HG02610 (cell line): ENCODE results near the gene TRIM39.

Experiments
- ATAC-seq: cut with Tn5 transposase; IDR thresholded peaks from one replicate; pipeline ENCODE4 v1.9.1; 2021; ENCODE audit warnings: mild to moderate bottlenecking, moderate library complexity; ENCODE audit not compliant: unreplicated experiment

Gene TRIM39

DNA sequence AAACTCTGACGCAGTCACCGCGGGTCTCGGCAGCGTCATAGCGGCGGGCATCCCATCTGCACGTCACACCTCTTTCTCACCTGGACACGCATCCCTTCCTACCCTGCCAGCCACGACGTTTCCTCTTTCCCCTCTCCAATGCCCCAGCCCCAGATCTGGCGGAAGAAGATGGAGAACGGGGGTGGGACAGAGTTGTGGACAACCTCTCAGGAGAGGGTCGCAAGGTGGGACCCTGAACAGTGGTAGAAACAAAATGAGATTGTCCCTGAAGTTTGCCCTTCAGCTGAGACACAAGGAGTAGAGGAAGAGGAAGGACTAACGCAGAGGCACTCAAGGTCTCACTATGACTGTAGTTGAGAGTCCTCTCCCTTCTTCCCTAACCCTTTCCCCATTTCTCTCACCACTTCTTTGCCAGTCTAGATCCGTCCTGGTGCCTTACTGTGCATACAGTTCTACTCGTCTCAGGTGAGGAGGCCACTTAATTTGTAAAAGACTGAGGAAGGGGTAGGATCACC, 562 bp downstream of the TRIM39 start:
- no peak for ATAC-seq

DNA sequence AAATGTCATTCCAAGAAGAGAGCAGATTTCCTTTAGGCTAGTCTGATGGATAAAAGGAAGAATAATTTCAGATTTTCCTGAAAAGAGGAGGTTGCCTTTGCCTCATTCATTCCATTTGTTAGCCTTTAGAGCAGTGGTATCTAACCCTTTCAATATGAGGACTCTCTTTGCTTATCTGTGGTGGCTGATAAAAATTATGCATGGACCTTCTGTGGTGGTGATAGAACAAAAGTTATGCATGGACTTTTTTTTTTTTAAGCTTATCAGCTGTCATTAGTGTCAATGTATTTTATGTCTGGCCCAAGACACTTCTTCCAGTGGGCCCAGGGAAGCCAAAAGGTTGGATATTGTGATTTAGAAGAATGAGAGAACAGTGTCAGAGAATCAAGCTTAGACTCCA, 1.7 kb downstream of the TRIM39 start:
- ATAC-seq: no peak

DNA sequence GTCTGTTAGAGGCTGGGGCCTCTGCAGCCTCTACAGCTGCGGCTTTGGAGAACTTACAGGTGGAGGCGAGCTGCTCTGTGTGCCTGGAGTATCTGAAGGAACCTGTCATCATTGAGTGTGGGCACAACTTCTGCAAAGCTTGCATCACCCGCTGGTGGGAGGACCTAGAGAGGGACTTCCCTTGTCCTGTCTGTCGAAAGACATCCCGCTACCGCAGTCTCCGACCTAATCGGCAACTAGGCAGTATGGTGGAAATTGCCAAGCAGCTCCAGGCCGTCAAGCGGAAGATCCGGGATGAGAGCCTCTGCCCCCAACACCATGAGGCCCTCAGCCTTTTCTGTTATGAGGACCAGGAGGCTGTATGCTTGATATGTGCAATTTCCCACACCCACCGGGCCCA, 2.6 kb downstream of the TRIM39 start:
- ATAC-seq: no peak

DNA sequence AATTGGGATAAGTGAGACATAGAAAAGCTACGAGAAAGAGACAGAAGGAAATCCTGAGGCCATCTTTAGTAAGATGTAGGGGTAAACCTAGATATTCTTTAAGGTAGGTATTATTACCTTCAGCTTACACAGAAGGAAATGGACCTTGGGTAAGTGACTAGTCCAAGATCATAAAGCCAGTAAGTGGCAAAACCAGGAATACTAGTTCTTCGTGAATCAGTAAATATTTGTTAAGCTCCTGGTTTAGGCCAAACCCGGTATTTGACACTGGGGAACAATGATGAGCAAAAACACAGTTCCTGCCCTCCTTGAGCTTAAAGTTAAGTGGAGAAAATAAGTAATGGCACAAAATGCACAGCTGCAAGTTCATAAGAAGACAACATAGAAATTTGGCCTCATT, 5.3 kb downstream of the TRIM39 start:
- no peak for ATAC-seq

DNA sequence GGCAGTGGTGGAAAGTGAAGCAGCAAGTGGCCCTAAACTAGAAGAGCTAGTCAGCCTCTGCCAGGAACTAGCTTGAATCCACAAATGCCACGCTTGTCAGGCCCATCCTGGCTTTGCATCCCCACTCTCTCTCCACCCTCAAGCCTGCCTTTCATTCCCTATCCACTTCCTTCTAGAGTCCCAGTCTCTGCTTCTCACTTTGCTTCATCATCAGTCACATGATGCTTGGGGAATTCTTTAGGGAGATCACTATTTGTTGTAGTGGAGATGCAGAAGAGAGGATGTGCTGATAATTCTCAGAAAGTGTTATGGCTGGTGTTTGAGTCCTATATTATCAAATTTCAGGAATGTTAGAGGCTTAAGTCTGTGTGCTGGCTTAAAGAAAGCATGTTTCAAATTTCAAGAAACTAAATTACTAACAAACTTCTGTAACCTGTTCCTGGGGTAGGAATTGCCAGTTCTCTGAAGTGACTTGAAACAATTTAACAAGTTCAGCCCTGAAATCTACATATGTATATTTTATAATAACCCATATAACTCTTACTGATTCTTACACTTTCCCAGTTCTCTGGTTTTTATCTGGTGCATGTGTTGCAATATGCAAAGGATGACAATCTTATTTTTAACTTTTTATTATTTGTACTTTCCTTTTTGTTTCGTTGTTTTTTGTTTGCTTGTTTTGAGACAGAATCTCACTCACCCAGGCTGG, 7.5 kb downstream of the TRIM39 start:
- no peak for ATAC-seq

DNA sequence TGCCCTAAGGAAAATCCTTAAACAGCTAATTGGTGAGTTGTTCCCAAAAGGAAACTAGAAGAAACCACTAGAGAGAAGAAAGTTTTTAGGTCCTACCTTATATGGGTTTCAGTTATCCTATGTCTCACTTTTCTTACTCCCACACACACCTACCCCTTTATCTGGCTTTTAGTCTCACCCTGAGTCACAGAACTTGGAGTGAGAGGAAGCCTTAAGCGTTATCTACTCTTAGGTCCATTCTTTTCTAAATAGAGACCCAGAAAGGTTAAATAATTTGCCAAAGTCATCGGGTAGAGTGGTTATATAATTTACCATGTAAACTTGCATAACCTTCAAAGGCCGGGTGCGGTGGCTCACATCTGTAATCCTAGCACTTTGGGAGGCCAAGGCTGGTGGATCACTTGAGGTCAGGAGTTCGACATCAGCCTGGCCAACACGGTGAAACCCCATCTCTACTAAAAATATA, 13.9 kb downstream of the TRIM39 start:
- ATAC-seq: no peak

DNA sequence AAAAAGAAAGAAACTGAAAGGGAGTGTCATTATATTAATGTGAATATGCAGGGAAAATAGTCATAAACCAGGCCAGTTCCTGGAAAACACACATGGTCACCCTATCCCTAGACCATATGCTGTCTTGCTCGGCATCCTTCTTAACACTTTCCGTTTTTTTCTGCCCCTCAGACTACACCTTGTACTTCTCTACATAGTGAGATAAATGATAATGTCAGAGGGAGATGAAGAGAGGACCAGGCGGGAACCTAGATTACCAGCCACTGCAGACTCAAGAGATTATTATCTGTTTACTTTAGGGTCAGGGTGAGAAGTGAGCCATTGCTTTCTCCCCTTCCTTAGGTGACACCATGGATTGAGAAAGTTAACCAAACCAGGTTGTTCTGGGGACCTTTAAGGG, 14.5 kb downstream of the TRIM39 start:
- ATAC-seq: no peak

DNA sequence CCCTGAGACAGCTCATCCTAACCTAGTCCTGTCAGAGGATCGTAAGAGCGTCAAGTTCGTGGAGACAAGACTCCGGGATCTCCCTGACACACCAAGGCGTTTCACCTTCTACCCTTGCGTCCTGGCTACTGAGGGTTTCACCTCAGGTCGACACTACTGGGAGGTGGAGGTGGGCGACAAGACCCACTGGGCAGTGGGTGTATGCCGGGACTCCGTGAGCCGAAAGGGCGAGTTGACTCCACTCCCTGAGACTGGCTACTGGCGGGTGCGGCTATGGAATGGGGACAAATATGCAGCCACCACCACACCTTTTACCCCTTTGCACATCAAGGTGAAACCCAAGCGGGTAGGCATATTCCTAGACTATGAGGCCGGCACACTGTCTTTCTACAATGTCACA, 15.0 kb downstream of the TRIM39 start:
- ATAC-seq: no peak

DNA sequence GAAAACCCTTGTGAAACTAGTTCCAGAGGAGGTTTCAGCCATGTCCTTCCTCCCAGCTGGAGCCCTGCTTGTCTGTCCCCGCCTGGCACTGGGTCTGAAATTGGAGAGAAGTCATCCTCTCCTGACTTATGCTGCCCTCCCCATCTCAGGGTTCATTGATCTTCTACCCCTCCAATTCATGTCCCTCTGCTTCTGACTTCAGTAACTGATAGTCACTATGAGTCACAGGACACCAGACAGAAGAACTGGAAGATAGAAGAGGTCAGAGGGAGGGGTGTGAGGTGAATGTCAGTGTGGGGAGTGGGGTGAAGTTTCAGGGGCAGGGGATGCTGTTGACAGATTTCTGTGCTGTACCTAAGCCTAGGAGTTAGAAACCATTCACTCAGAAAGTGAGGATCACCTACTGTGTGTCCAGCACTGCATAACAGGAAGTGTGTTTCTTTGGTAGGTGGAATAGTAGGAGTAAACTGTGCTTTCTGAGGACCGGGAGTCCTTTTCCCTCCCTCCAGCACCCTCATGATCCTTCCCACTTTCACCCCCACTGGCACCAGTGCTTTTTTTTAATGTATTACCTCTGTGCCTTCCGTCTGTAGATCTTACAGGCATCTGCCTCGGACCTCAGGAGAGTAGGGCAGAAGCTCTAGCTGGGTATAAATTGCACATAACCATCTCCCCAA, 17.6 kb downstream of the TRIM39 start:
- ATAC-seq: no peak

DNA sequence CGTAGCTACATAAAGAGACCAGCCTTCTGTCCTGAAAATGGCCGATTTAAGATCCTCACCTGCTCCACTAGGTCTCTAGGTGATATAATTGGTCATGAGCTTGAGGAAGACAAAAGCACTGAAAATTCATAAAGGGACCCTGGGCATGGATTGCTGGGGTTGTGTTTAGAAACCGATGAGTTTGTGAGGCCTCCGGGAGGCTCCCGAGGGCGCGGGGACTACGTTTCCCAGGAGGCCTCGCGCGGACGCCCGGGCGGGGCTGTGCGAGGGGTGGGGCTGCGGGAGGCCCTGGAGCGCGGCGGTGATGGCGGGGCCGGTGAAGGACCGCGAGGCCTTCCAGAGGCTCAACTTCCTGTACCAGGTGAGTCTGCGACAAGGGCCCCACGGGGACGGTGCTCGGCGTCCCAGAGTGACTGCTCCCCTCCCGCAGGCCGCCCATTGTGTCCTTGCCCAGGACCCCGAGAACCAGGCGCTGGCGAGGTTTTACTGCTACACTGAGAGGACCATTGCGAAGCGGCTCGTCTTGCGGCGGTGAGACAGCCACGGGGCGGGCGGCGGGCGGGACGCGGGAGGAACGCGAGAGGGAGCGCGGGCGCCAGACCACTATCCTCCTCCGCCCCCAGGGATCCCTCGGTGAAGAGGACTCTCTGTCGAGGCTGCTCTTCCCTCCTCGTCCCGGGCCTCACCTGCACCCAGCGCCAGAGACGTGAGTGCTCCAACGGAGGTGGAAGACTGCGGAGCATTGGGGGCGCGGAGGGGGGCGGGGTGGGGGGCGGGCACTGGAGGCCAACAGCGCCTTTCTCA, 18.3 kb downstream of the TRIM39 start, which contains the start of gene RPP21:
RPP21 (plus strand) TSS at position 289 of the 804 bp plus-strand sequence; CDS start at position 305, 16 bp downstream.
- peak; percentile 95 for ATAC-seq

DNA sequence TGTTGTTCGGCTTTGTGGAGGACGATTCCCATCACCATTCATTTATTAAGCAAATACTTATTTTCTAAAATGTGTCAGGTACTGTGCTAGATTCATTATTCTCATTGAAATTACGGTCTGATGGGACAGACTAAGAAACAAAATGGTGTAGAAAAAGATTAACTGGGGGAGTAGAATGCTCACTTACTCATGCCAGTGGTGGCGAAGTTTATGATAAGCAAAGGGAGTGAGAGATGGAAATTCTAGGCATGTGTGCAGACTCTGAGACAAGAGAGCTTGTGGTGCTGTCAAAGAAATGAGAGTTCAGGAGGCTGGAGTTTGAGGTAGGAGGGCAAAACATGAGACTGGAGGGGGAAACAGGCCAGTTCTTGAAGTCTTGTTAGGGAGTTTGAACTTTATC, 19.1 kb downstream of the TRIM39 start:
- no peak for ATAC-seq

DNA sequence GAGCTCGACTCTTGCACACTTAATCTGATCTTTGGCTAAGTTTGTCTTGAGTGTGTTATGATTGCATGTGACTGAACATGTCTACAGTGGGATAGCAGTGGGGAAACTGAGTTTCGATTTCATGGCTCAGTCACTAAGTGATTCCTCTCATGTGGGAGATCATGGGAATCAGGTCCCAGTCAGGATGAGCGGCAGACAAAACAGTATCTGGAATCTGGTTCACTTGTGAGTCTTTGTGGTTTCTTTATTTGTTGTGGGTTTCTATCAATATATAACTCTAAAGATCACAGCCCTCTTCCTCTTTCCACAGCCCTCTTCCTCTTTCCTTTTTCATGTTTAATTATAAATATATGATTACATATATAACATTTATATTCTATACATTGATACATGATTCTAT, 22.2 kb downstream of the TRIM39 start:
- ATAC-seq: no peak

DNA sequence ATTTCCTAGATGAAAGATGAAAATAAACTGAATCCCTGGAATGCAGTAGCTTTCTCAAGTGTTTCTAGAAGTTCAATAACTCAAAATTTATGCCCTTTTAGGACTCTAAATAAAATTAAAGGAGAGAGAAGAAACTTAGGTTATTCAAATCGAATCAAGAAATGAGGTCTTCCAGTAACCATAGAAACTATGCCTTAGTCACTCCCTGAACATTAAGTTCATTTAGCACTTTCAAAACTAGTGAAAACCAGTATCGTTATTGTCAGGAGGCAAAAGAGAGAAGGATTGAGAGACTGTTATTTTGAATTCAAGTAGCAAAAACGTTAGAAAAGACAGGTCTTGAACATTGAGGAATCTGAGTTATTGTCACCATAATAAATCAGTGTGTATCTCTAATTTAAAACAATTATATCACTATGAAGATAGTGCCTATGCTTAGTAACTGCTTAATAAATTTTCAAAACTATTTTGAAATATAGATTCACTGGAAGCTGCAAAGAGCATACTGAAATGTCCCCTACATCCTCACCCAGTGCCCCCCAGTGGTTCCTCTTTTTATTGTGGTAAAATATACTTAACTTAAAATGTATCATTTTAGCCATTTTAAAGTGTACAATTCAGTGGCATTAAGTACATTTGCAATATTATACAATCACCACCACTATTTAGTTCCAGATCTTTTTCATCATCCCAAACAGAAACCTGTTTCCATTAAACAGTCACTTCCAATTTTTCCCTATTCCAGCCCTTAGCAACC, 22.9 kb downstream of the TRIM39 start:
- ATAC-seq: no peak

DNA sequence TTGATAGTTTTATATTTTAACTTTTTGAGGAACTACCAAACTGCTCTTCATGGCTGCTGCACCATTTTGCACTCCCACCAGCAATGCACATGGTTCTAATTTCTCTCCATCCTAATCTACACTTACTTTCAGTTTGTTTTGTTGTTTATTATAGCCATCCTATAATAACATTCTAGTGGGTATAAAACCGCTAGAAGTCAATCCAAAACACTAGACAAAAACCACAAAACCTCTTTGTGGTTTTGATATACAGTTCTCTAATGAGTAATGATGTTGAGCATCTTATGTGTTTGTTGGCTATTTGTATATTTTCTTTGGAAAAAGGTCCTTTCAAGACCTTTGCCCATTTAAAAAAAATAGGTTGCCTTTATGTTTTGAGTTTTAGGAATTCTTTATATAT, 23.8 kb downstream of the TRIM39 start:
- ATAC-seq: no peak

DNA sequence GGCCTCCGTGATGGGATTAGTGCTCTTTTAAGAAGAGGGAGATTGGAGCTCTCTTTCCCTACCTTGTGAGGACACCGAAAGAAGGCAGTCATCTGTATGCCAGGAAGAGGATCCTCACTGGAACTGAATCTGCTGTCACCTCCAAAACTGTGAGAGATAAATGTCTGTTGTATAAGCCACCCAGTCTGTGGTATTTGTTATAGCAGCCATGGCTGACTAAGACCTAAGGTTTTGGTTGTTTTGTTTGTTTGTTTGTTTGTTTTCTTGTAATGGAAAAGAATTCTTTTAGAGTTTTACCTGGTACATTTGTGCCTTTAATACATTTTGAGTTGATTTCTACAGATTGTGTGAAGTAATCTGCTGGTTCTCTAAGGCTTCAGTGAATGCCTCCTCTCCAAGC, 25.8 kb downstream of the TRIM39 start:
- ATAC-seq: no peak

DNA sequence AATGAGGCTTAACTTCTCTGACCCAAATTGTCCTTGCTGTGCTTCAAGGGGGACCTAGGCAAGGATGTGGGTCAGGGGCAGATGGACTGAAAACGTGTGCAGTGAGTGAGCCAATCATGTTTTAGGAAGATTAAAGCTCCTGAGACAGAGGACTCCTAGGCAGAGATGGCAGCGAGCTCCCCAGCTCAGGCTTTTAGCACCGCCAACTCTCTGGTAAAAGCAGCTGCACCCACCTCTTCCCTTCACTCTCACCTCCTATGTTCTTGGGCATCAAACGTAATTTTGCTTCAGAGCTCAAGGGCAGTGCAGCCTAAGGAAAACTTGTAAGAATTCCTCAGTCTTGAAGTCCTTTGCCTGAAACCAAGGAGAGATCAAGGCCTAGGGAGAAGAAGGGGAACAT, 28.6 kb downstream of the TRIM39 start:
- no peak for ATAC-seq

DNA sequence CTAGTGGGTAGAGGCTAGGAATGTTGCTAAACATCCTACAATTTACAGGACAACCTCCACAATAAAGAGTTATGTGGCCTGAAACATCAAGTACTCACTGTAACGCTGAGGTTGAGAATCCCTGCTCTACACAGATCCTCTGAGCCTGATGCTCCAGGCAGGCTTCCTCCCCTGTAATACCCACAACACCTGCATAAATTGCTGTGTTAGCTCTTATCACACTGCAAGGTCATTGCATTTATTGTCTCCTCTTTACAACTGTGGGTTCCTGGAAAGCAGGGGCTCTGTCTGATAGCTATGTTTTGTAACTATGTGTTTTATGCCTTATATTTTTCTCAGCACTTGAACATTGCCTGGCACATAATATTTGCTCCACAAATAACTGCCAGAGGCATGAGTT, 29.8 kb downstream of the TRIM39 start:
- ATAC-seq: no peak

DNA sequence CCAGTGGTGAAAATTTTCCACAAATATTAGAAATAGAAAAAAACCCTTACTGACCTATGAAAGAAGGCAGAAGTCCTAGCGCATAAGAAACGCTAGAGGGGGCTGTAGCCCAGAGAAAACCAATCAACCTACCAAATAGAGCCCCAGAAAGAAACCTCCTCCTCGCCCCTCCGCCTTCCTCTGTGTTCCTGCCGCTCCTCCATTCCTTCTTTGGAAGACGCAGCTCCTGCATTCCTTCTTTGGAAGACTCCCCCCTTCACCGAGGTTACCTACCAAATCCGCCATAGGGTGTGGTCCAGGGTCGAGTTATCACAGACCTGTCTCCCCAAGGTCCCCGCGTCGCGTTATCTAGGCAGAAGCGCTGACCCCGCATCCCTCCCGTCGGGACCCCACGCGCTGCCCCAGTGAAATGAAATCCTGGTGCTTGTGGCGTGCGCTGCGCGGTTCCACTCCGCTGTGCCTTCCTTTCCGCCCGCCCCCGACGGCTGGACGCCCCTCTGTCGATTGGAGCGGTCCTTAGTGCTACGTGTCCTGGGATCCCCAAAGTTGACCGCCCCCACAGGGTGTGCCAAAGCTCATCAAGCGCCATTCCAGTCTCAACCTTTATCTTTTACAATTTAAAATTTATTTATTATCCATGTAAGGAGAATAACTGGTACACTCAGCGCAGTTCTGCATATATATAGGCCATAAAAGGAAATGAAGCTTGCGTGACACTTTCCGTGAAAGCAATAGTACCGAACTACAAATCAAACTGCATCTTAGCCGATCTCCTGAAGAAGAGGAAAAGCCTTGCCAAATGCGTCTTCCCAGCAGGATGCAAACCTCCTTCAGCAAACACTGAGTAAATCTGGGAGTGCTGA, 31.2 kb downstream of the TRIM39 start:
- no peak for ATAC-seq

DNA sequence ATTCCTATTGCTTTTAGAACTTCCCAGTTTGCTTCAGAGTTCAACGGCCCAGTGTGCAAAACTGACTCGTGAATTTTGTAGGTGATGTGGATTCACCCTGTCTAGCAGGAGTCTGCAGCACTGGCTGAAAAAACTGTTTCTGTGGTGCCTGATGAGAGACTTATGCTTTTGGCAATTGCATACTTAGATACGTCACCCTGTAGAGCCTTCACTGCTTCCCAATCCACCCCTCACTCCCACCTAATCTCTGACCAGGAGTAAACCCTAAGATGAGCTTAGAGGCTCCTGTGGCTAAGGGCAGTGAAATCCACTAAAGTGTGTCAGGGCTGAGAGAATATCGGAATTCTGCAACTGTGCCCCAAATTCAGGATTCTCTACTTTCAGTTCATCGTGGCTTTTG, 32.5 kb downstream of the TRIM39 start:
- no peak for ATAC-seq

DNA sequence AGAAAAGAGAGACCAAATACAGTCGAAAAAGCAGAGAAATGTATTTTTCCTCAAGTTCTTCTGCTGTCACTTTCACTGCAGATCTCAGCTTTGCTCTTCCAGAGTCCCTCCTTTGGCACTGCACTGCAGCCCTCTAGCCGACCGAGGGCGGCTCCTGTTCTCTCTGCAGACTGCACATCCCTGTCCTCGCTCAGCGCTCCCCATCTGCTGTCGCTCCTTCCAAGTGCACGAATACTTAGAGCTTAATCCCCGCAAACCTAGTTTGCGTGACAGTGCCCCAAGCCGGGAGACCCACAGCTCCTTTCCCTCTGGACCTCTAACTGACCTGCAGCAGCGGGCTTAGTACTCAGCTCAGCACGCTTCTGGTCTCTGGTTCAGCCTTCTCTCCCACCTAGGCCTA, 33.4 kb downstream of the TRIM39 start:
- ATAC-seq: no peak
